Mammary epithelial cell (primary cell): ENCODE results near the gene USP28.

Experiments
- EZH2 ChIP-seq: IDR thresholded peaks from 2 replicates; pipeline ENCODE4 v1.6.1; 2012; ENCODE audit warnings: low read length, inconsistent platforms, borderline replicate concordance
- TF ChIP-seq, protein P1 (sequence below), 2 donors: IDR thresholded peaks in 1 of 2; conservative IDR thresholded peaks in 1 of 2; 2 replicates each; pipeline ENCODE4 v1.5.1; 2011 to 2012; ENCODE audit warnings: inconsistent platforms in 2 of 2, low read length in 2 of 2, mild to moderate bottlenecking in 2 of 2, control low read depth in 1 of 2, low read depth in 1 of 2; ENCODE audit not compliant: insufficient read depth in 1 of 2; ENCODE audit errors: extremely low read depth in 1 of 2

DNA sequence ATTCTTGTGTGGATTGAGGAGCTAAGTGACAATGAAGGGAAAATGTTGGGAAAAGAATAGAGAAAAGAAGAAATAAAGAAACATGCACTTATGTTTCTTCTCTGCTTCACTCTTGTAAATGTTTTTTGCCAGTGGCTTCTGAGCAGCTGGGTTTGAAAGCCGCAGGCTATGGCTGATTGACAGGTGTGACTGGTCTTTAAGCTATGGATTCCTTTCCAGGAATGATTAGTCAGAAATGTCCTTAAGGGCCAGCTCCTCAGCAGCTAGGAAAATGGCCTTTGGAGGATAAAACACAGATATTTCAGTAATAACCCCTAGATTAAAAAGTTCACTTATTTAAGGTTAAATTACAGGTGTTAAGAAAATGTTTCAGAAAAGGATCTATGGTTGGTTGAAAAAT, 6.5 kb upstream of the USP28 start:
- TF ChIP-seq, protein P1, sequence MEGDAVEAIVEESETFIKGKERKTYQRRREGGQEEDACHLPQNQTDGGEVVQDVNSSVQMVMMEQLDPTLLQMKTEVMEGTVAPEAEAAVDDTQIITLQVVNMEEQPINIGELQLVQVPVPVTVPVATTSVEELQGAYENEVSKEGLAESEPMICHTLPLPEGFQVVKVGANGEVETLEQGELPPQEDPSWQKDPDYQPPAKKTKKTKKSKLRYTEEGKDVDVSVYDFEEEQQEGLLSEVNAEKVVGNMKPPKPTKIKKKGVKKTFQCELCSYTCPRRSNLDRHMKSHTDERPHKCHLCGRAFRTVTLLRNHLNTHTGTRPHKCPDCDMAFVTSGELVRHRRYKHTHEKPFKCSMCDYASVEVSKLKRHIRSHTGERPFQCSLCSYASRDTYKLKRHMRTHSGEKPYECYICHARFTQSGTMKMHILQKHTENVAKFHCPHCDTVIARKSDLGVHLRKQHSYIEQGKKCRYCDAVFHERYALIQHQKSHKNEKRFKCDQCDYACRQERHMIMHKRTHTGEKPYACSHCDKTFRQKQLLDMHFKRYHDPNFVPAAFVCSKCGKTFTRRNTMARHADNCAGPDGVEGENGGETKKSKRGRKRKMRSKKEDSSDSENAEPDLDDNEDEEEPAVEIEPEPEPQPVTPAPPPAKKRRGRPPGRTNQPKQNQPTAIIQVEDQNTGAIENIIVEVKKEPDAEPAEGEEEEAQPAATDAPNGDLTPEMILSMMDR (conservative IDR thresholded peaks at IDR 0.05 in 1 of 2, IDR thresholded peaks at IDR 0.05 in 1 of 2; ENCODE audit: extremely low read depth in 1 of 2, insufficient read depth in 1 of 2, low read depth in 1 of 2, low read length in 2 of 2), result no peak
- no peak for TF ChIP-seq EZH2
